PC-3 (cell line): ENCODE data around the gene UBE2E1. TPM values are rescaled to one million over a fixed set of nuclear protein-coding genes. Genes with fewer than 3 reads are reported as not detected.
A peak's percentile ranks its signal among the peaks of the same experiment; 100 is the strongest.
"Not testable (repeated sequence)": the region's sequence is repeated elsewhere in the genome, so short reads cannot be mapped to it uniquely, and the experiment has no call there.

Experiments used
- ATAC-seq: fragments of 200-7000 bp; cut with Tn5 transposase; 2 replicates; pipeline ENCODE4 v1.9.1; 2020; ENCODE audit warnings: mild to moderate bottlenecking, moderate library complexity
- BruUV-seq: library from RNA; stranded (reverse); fragments of 400-500 nt; replicated peaks from 2 replicates; lab custom pipeline; 2021; lab: Mats Ljungman, UMichigan
- CTCF ChIA-PET: fragments of 300-600 bp; sonication (Branson Sonifier 250); formaldehyde crosslinking; loops from one replicate; lab custom pipeline; 2022; ENCODE audit warnings: antibody characterized with exemption; lab: Charles Lee
- POLR2A ChIA-PET: fragments of 300-600 bp; sonication (Branson Sonifier 250); formaldehyde crosslinking; loops from one replicate; lab custom pipeline; 2022; ENCODE audit warnings: antibody characterized with exemption; ENCODE audit not compliant: unreplicated experiment; lab: Charles Lee
- DNase-seq: peaks from one replicate; pipeline ENCODE4 v3.0.0-alpha.2; 2015
- H2AFZ ChIP-seq: fragments of 300-600 bp; sonication (generic); 2 replicates; pipeline ENCODE4 v1.6.0; 2016; ENCODE audit warnings: antibody characterized with exemption, low read length
- H3F3A ChIP-seq: fragments of 300-600 bp; sonication (generic); one replicate; pipeline ENCODE4 v1.6.0; 2017; ENCODE audit warnings: antibody characterized with exemption, low read length, control low read depth, mild to moderate bottlenecking; ENCODE audit not compliant: unreplicated experiment
- H3K27ac ChIP-seq: fragments of 300-600 bp; sonication (generic); 2 replicates; pipeline ENCODE4 v1.5.1; 2016; ENCODE audit warnings: mild to moderate bottlenecking, low read length
- H3K27me3 ChIP-seq: fragments of 300-600 bp; sonication (generic); 2 replicates; pipeline ENCODE4 v1.6.1; 2016; ENCODE audit warnings: low read length, mixed read lengths
- H3K36me3 ChIP-seq: fragments of 300-600 bp; sonication (generic); 2 replicates; pipeline ENCODE4 v1.6.1; 2016; ENCODE audit warnings: low read depth, mixed run types, low read length, mixed read lengths
- H3K4me1 ChIP-seq: fragments of 300-600 bp; sonication (generic); 2 replicates; pipeline ENCODE4 v1.5.1; 2016; ENCODE audit warnings: low read length; ENCODE audit not compliant: insufficient read depth
- H3K4me2 ChIP-seq: fragments of 300-600 bp; sonication (generic); 2 replicates; pipeline ENCODE4 v1.6.0; 2016; ENCODE audit warnings: low read length
- H3K4me3 ChIP-seq: fragments of 300-600 bp; sonication (generic); 2 replicates; pipeline ENCODE4 v1.5.1; 2016; ENCODE audit warnings: mild to moderate bottlenecking, low read length, mixed read lengths
- H3K79me2 ChIP-seq: fragments of 300-600 bp; sonication (generic); 2 replicates; pipeline ENCODE4 v1.6.1; 2017; ENCODE audit warnings: low read length, mixed read lengths
- H3K9ac ChIP-seq: fragments of 300-600 bp; sonication (generic); 2 replicates; pipeline ENCODE4 v1.6.0; 2016; ENCODE audit warnings: mild to moderate bottlenecking, low read length
- H3K9me2 ChIP-seq: fragments of 300-600 bp; sonication (generic); replicated peaks from 2 replicates; pipeline ENCODE4 v1.6.1; 2016; ENCODE audit warnings: mixed run types, low read length, mixed read lengths
- H3K9me3 ChIP-seq: fragments of 300-600 bp; sonication (generic); 2 replicates; pipeline ENCODE4 v1.6.1; 2016; ENCODE audit warnings: low read length, mixed read lengths
- H4K20me1 ChIP-seq: fragments of 300-600 bp; sonication (generic); 2 replicates; pipeline ENCODE4 v1.6.1; 2016; ENCODE audit warnings: low read length, mixed read lengths
- EZH2 ChIP-seq: fragments of 300-600 bp; sonication (generic); IDR thresholded peaks from one replicate; pipeline ENCODE4 v1.6.1; 2017; ENCODE audit warnings: antibody characterized with exemption, mild to moderate bottlenecking, low read length; ENCODE audit not compliant: unreplicated experiment
- EZH2phosphoT487 ChIP-seq: fragments of 300-600 bp; sonication (generic); IDR thresholded peaks from 2 replicates; pipeline ENCODE4 v1.6.1; 2018; ENCODE audit warnings: mild to moderate bottlenecking, antibody characterized with exemption, low read length, borderline replicate concordance
- intact Hi-C: fragments of 100-400 bp; cut with micrococcal nuclease; formaldehyde crosslinking; loops from 2 replicates; pipeline ENCODE4 v1.9.0; 2023
- total RNA-seq: library from RNA; depleted of rRNA; stranded (reverse); fragments of >200 nt; gene quantifications from 2 replicates; pipeline ENCODE4 v1.2.3, GENCODE V29; 2014
- TF ChIP-seq, protein P1 (sequence below): fragments of 300-600 bp; sonication (generic); conservative IDR thresholded peaks from 2 replicates; pipeline ENCODE4 v1.5.1; 2017; ENCODE audit warnings: antibody characterized with exemption, low read depth, mild to moderate bottlenecking, low read length

Gene UBE2E1
- total RNA-seq, 1 experiment from 2014 or later: 117 TPM

DNA sequence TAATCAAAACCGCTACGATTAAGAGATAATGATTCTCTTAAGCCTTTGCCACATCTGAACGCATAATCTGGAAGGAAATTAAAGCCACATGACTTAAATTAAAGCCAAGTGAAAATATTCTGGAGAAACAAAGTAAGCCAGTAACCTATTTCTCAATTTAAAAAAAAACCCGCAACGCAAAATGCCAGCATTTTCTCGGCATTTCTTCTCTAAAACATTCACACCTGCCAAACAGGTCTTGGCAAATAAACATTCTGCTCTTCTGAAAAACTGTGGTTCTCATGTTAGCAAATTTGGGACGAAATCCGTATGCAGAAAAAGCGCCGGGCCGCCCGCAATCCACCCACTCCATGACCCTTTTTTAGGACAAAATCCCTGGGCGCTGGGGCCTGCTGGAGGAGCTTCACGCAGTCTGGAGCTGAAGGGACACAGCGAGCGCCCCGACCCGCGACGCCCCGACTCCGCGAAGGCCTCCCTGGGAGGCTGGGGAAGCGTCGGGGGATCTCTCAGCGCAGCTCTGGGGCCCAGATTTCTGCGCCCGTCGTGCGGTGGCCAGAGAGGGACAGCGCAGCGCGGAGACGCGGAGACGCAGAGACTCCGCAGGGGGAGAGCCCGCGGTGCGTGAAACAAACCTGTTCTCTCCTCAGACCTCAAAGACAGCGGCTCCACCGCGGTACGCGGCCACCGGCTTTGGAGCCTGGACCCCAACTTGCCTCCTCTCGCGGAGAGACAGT is 110.6 kb downstream of the UBE2E1 start:
- peaks cover 32% of the 10 kb centered on the region for H3K4me1 ChIP-seq
- BruUV-seq: TSS peak; percentile 53
- ChIA-PET POLR2A (interaction anchor here (0.5 to 1.1 kb wide), 16 partner anchors 9 to 1982 kb away, joined by 3 to 9 read pairs (median 4); no protein-coding TSS in a partner anchor), CTCF (interaction anchor here (0.7 to 1.2 kb wide), 2 partner anchors 28 to 107 kb away, joined by 3 to 6 read pairs; no protein-coding TSS in a partner anchor)
- H2AFZ ChIP-seq: peak overlapping the region; percentile 84
- peaks cover 30% of the 10 kb centered on the region for H3K36me3 ChIP-seq
- H3K9me3 ChIP-seq: no peaks in the 10 kb centered on the region
- peaks cover 43% of the 10 kb centered on the region for H4K20me1 ChIP-seq
- H3K9me2 ChIP-seq: no peaks in the 10 kb centered on the region
- intact Hi-C loops: loop anchor here (2.0 to 5.0 kb wide), 2 partner anchors 28 to 41 kb away; partner anchors contain the start of gene NR1D2
- peaks cover 71% of the 10 kb centered on the region for H3K79me2 ChIP-seq
- no peaks in the 10 kb centered on the region for H3K27me3 ChIP-seq
- peak overlapping the region; percentile 95 for H3K9ac ChIP-seq
- peak; percentile 48 for ATAC-seq
- H3F3A ChIP-seq: peaks cover 7% of the 10 kb centered on the region
- H3K4me3 ChIP-seq: peak overlapping the region; percentile 91
- peak overlapping the region; percentile 95 for H3K4me2 ChIP-seq
- no peak overlapping the region for H3K27ac ChIP-seq
- TF ChIP-seq EZH2 (no peak), EZH2phosphoT487 (no peak)
- TF ChIP-seq, protein P1, sequence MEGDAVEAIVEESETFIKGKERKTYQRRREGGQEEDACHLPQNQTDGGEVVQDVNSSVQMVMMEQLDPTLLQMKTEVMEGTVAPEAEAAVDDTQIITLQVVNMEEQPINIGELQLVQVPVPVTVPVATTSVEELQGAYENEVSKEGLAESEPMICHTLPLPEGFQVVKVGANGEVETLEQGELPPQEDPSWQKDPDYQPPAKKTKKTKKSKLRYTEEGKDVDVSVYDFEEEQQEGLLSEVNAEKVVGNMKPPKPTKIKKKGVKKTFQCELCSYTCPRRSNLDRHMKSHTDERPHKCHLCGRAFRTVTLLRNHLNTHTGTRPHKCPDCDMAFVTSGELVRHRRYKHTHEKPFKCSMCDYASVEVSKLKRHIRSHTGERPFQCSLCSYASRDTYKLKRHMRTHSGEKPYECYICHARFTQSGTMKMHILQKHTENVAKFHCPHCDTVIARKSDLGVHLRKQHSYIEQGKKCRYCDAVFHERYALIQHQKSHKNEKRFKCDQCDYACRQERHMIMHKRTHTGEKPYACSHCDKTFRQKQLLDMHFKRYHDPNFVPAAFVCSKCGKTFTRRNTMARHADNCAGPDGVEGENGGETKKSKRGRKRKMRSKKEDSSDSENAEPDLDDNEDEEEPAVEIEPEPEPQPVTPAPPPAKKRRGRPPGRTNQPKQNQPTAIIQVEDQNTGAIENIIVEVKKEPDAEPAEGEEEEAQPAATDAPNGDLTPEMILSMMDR: no peak
- no peak for DNase-seq

DNA sequence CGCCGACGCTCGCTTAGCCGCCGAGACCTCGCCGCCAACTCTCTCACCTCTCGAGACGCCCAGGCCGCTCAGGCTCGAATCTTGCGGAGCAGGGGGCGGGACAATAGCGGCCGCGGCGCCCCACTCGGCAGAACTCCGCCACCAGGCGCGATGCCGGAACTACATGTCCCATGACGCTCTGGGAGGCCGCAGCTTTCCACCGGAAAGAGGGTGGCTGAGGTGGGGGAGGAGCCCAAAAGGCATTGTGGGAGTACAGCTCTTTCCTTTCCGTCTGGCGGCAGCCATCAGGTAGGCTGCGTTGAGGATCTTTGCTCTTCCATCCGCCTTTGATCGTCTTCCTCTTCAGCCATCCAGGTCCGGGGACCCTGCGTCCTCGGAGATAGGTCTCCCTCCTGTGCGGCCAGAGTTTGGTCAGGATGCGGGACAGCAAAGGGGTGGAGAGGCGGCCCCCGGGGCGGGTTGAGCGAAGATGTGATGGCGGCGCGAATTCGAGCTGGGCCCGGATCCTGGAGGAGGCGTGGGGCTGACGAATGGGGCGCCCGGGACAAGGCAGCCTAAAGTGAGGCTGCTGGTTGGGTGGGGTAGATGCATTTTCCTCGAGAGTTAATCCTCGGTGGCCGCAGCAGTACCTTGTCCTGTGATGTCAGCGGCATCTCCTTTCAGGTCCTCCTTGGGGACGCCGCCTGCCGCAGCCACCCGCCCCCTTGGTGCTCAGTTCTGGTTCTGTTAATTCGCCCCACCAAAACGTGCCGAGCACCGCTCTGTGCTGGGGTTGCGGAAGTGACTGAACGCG is 111.3 kb downstream of the UBE2E1 start, which contains the start of the genes NKIRAS1 and RPL15:
Gene NKIRAS1, minus strand, starts transcription at position 105 of the 793 bp plus-strand sequence. CDS start 6,086 bp downstream, outside the sequence.
Gene RPL15, plus strand, starts transcription at position 247 of the 793 bp plus-strand sequence. CDS start 728 bp downstream, outside the sequence.
- Histone ChIP-seq H3K27ac (peak within 1 kb of the TSS; percentile 48), H3K4me2 (peak within 1 kb of the TSS; percentile 95), H4K20me1 (peaks cover 44% of the 10 kb centered on the region), H3F3A (peaks cover 7% of the 10 kb centered on the region), H3K9ac (peak within 1 kb of the TSS; percentile 95), H3K9me2 (no peaks in the 10 kb centered on the region), H3K9me3 (no peaks in the 10 kb centered on the region), H3K4me3 (peak within 1 kb of the TSS; percentile 91), H3K27me3 (no peaks in the 10 kb centered on the region), H3K4me1 (peaks cover 32% of the 10 kb centered on the region), H3K79me2 (peaks cover 71% of the 10 kb centered on the region), H2AFZ (peak within 1 kb of the TSS; percentile 84), H3K36me3 (peaks cover 30% of the 10 kb centered on the region)
- TSS peak; percentile 40 for BruUV-seq
- TF ChIP-seq, protein P1: no peak
- TF ChIP-seq EZH2phosphoT487: no peak
- TF ChIP-seq EZH2: no peak
- intact Hi-C loops: loop anchor here (2.0 to 5.0 kb wide), 2 partner anchors 28 to 40 kb away; partner anchors contain the start of gene NR1D2
- ATAC-seq (peak; percentile 91), DNase-seq (peak; percentile 98)
- ChIA-PET POLR2A (interaction anchor here (0.5 to 1.1 kb wide), 17 partner anchors 9 to 1983 kb away, joined by 3 to 9 read pairs (median 4); no protein-coding TSS in a partner anchor), CTCF (interaction anchor here (0.6 to 1.2 kb wide), 3 partner anchors 28 to 400 kb away, joined by 3 to 6 read pairs (median 4); no protein-coding TSS in a partner anchor)

DNA sequence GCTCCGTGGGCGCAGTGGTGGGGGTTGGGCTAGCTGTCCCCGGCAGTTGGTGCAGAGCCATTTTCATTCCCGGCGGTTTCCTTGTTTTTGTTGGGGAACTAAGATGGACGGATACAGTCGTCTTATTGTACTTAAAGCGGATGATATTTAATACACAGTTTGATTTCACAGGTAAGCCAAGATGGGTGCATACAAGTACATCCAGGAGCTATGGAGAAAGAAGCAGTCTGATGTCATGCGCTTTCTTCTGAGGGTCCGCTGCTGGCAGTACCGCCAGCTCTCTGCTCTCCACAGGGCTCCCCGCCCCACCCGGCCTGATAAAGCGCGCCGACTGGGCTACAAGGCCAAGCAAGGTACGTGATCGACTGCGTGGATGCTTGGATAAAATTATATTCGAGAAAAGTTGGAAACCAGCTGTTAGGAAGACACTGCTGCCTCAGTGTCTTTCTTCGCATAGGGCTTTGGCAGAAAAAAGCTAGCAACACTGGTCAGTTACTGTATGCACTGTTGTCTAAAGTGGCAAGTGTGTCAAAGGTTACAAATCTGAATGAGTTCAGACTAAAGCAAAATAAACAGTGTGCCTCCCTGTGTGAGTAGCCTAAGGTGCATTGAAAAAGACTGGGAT is 112.0 kb downstream of the UBE2E1 start:
- peak; percentile 48 for DNase-seq
- peak overlapping the region; percentile 91 for H3K4me3 ChIP-seq
- POLR2A ChIA-PET: interaction anchor here (0.6 kb wide), 1 partner anchor 691 kb away, joined by 3 read pairs; no protein-coding TSS in a partner anchor
- 0 out of 2 replicates have a peak overlapping the region, but pooled peaks have one; percentile 70 for H2AFZ ChIP-seq
- peaks cover 44% of the 10 kb centered on the region for H4K20me1 ChIP-seq
- BruUV-seq, ATAC-seq, H3K9me2 ChIP-seq, H3F3A ChIP-seq, H3K9me3 ChIP-seq, H3K27me3 ChIP-seq: not testable (repeated sequence)
- intact Hi-C loops: loop anchor here (2.0 to 5.0 kb wide), 2 partner anchors 27 to 40 kb away; partner anchors contain the start of gene NR1D2
- H3K79me2 ChIP-seq: peaks cover 70% of the 10 kb centered on the region
- H3K9ac ChIP-seq: peak overlapping the region; percentile 95
- H3K4me2 ChIP-seq: peak overlapping the region; percentile 95
- CTCF ChIA-PET: interaction anchor here (0.9 kb wide), 1 partner anchor 29 kb away, joined by 3 read pairs; no protein-coding TSS in a partner anchor
- peaks cover 30% of the 10 kb centered on the region for H3K36me3 ChIP-seq
- peak overlapping the region; percentile 48 for H3K27ac ChIP-seq
- H3K4me1 ChIP-seq: peaks cover 32% of the 10 kb centered on the region

DNA sequence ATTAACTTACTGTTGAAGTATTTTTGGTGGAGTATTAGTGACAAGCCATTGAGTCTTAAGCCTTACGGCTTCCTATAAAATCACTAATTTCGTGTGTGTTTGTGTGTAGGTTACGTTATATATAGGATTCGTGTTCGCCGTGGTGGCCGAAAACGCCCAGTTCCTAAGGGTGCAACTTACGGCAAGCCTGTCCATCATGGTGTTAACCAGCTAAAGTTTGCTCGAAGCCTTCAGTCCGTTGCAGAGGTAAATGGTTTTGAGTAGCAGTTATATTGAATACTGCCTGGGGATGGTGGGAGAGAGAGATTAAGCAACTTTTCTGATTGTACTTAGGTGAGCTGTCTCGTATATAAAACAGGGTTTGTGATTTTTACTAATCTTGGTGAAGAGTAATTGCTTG is 112.6 kb downstream of the UBE2E1 start:
- H3F3A ChIP-seq, ATAC-seq, BruUV-seq, CTCF ChIA-PET, H3K9me3 ChIP-seq, H3K27me3 ChIP-seq, H3K27ac ChIP-seq, H3K9me2 ChIP-seq, DNase-seq, H2AFZ ChIP-seq: not testable (repeated sequence)
- intact Hi-C loops: loop anchor here (5.0 kb wide), 1 partner anchor 39 kb away; no protein-coding TSS in a partner anchor
- H3K79me2 ChIP-seq: peaks cover 65% of the 10 kb centered on the region
- peak overlapping the region; percentile 95 for H3K4me2 ChIP-seq
- H3K36me3 ChIP-seq: peaks cover 30% of the 10 kb centered on the region
- H3K4me1 ChIP-seq: peaks cover 32% of the 10 kb centered on the region
- POLR2A ChIA-PET: interaction anchor here (0.6 kb wide), 1 partner anchor 691 kb away, joined by 3 read pairs; no protein-coding TSS in a partner anchor
- H4K20me1 ChIP-seq: peaks cover 44% of the 10 kb centered on the region
- H3K4me3 ChIP-seq: peak overlapping the region; percentile 91
- peak overlapping the region; percentile 95 for H3K9ac ChIP-seq
